DOHH2 (cell line): ENCODE measurements around the gene SLC9A7.

Experiments used
- H3F3A ChIP-seq: fragments of 200-600 bp; sonication (generic), shearing (Covaris generic); 2 replicates; pipeline ENCODE4 v1.6.0; 2016; ENCODE audit warnings: antibody characterized with exemption, mild to moderate bottlenecking; ENCODE audit not compliant: control insufficient read depth, insufficient read depth
- H3K27ac ChIP-seq: fragments of 200-600 bp; sonication (generic); 2 replicates; pipeline ENCODE4 v1.5.1; 2014; ENCODE audit warnings: low read depth, mild to moderate bottlenecking, low read length, moderate library complexity
- H3K27me3 ChIP-seq: fragments of 200-600 bp; sonication (generic); 2 replicates; pipeline ENCODE4 v1.6.1; 2014; ENCODE audit warnings: mild to moderate bottlenecking, low read length, mixed read lengths; ENCODE audit not compliant: control insufficient read depth
- H3K36me3 ChIP-seq: fragments of 200-600 bp; sonication (generic); 2 replicates; pipeline ENCODE4 v1.6.1; 2014; ENCODE audit warnings: mild to moderate bottlenecking, low read length, moderate library complexity, mixed read lengths; ENCODE audit not compliant: control insufficient read depth
- H3K4me1 ChIP-seq: fragments of 200-600 bp; sonication (generic); 2 replicates; pipeline ENCODE4 v1.6.1; 2014; ENCODE audit warnings: mild to moderate bottlenecking, low read length, mixed read lengths; ENCODE audit not compliant: control insufficient read depth
- H3K4me2 ChIP-seq: fragments of 200-600 bp; sonication (generic); 2 replicates; pipeline ENCODE4 v1.6.0; 2014; ENCODE audit warnings: mild to moderate bottlenecking, low read length, moderate library complexity
- H3K4me3 ChIP-seq: fragments of 200-600 bp; sonication (generic); 2 replicates; pipeline ENCODE4 v1.5.1; 2014; ENCODE audit warnings: mild to moderate bottlenecking, low read length, mixed read lengths
- H3K79me2 ChIP-seq: fragments of 200-600 bp; sonication (generic); 2 replicates; pipeline ENCODE4 v1.6.1; 2014; ENCODE audit warnings: mild to moderate bottlenecking, low read length, mixed read lengths; ENCODE audit not compliant: control insufficient read depth
- H3K9me2 ChIP-seq: fragments of 200-600 bp; sonication (generic); replicated peaks from 2 replicates; pipeline ENCODE4 v1.6.1; 2014; ENCODE audit warnings: mild to moderate bottlenecking, low read length, mixed read lengths; ENCODE audit not compliant: control insufficient read depth
- H3K9me3 ChIP-seq: fragments of 200-600 bp; sonication (generic); 2 replicates; pipeline ENCODE4 v1.6.1; 2014; ENCODE audit warnings: antibody characterized with exemption, low read length, mixed read lengths; ENCODE audit not compliant: control insufficient read depth, insufficient read depth
- H4K20me1 ChIP-seq: fragments of 200-600 bp; sonication (generic); 2 replicates; pipeline ENCODE4 v1.6.0; 2014; ENCODE audit warnings: low read depth, mild to moderate bottlenecking, antibody characterized with exemption, low read length, moderate library complexity; ENCODE audit not compliant: control insufficient read depth, insufficient read depth
- EZH2phosphoT487 ChIP-seq: fragments of 200-600 bp; sonication (generic); IDR thresholded peaks from 2 replicates; pipeline ENCODE4 v1.6.1; 2017; ENCODE audit warnings: borderline replicate concordance, mild to moderate bottlenecking, antibody characterized with exemption, low read length, moderate library complexity, mixed read lengths
- TF ChIP-seq, protein P1 (sequence below): fragments of 200-600 bp; sonication (generic); IDR thresholded peaks from one replicate; pipeline ENCODE4 v1.5.1; 2014; ENCODE audit warnings: antibody characterized with exemption, mild to moderate bottlenecking, low read depth, low read length; ENCODE audit not compliant: poor library complexity, severe bottlenecking

The SLC9A7 gene

DNA sequence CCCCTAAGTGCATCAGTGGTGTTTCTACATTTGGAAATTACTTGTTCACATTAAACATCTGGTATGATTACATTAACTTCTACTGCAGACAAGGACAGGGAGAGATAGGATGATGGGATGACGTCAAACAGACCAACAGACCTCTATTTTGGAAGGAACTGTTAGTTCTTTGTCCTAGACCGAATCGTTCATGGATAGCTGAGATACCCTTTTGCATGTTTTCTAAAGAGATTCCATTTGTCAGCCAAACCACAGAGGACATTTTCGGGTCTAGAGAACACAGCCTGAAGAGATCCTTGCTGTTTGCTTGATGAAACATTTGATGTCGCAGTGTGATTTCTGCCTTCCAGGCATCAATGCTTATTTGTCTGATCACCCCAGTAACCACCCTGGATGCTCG lies 157.6 kb downstream of the SLC9A7 start:
- no peaks in the 10 kb centered on the region for H3K9me3 ChIP-seq
- H3K36me3 ChIP-seq, result no peaks in the 10 kb centered on the region

DNA sequence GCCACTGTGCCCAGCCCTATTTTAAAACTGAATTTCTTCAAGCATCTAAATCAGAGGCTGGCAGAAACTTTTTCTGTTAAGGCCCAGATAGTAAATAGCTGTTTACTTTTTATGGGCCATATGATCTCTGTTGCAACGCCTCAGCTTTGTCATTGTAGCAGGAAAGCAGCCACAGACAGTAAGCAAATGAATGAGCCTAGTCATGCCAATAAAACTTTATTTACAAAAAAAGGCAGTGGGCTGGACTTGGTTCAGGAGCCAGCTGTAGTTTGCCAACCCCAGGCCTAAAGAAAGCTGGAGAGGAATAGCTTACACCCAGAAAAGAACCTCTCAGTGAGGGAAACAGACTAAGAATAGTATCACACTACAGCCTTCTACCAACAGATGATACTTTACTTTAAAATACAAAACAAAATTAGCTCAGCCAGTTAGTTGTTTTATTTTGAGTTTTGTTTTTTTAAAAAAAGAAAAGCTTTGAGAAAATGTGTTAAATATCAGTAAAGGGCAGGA lies 159.8 kb downstream of the SLC9A7 start:
- Histone ChIP-seq H3K4me2 (no peak overlapping the region), H3K36me3 (no peaks in the 10 kb centered on the region), H4K20me1 (no peaks in the 10 kb centered on the region), H3K4me3 (no peak overlapping the region), H3K9me2 (no peaks in the 10 kb centered on the region), H3F3A (no peaks in the 10 kb centered on the region), H3K27ac (no peak overlapping the region), H3K4me1 (no peaks in the 10 kb centered on the region), H3K27me3 (no peaks in the 10 kb centered on the region), H3K79me2 (no peaks in the 10 kb centered on the region), H3K9me3 (no peaks in the 10 kb centered on the region)
- TF ChIP-seq, protein P1, sequence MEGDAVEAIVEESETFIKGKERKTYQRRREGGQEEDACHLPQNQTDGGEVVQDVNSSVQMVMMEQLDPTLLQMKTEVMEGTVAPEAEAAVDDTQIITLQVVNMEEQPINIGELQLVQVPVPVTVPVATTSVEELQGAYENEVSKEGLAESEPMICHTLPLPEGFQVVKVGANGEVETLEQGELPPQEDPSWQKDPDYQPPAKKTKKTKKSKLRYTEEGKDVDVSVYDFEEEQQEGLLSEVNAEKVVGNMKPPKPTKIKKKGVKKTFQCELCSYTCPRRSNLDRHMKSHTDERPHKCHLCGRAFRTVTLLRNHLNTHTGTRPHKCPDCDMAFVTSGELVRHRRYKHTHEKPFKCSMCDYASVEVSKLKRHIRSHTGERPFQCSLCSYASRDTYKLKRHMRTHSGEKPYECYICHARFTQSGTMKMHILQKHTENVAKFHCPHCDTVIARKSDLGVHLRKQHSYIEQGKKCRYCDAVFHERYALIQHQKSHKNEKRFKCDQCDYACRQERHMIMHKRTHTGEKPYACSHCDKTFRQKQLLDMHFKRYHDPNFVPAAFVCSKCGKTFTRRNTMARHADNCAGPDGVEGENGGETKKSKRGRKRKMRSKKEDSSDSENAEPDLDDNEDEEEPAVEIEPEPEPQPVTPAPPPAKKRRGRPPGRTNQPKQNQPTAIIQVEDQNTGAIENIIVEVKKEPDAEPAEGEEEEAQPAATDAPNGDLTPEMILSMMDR, result no peak
- TF ChIP-seq EZH2phosphoT487, result no peak

More for the DNA sequence above, 157.6 kb downstream of the SLC9A7 start:
- no peak overlapping the region for H3K27ac ChIP-seq
- H3K4me1 ChIP-seq, result no peaks in the 10 kb centered on the region
- no peaks in the 10 kb centered on the region for H3F3A ChIP-seq
- H3K4me3 ChIP-seq, result no peak overlapping the region
- H3K9me2 ChIP-seq, result no peaks in the 10 kb centered on the region
- no peaks in the 10 kb centered on the region for H3K27me3 ChIP-seq
- no peaks in the 10 kb centered on the region for H3K79me2 ChIP-seq
- TF ChIP-seq, protein P1, result no peak
- TF ChIP-seq EZH2phosphoT487, result no peak
- H4K20me1 ChIP-seq, result no peaks in the 10 kb centered on the region
- H3K4me2 ChIP-seq, result no peak overlapping the region

DNA sequence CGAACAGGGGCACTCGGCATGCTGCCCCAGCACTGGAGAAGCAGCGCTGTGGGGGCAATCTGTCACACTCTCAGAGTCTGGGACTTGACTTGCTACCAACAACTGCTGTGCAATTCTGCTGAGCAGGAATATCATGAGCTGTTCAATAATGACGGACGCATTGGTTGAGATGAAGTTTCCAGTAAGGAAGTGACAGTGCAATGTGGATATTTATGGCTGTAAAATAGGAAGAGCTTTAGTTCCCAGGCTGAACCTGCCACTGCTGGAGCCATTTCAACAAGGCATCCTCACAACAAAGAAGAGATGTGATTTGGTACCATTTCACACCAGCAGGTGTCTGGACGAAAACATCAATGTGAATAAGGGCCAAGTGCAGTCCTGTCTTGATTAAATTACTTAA lies 161.1 kb downstream of the SLC9A7 start:
- Histone ChIP-seq H3K9me3 (no peaks in the 10 kb centered on the region), H4K20me1 (no peaks in the 10 kb centered on the region), H3K4me2 (no peak overlapping the region), H3K4me1 (no peaks in the 10 kb centered on the region), H3K79me2 (no peaks in the 10 kb centered on the region), H3K27me3 (no peaks in the 10 kb centered on the region), H3K9me2 (no peaks in the 10 kb centered on the region), H3K27ac (no peak overlapping the region), H3F3A (no peaks in the 10 kb centered on the region), H3K4me3 (no peak overlapping the region), H3K36me3 (no peaks in the 10 kb centered on the region)
- TF ChIP-seq EZH2phosphoT487, result no peak
- TF ChIP-seq, protein P1, result no peak
